CD4-positive, alpha-beta memory T cell (primary cell): Measurements from ENCODE around the gene R3HDM4. TPM values are rescaled to one million over a fixed set of nuclear protein-coding genes. Genes with fewer than 3 reads are reported as not detected.
"Not testable (repeated sequence)": the region's sequence is repeated elsewhere in the genome, so short reads cannot be mapped to it uniquely, and the experiment has no call there.

ENCODE experiments used
- CTCF ChIA-PET: fragments of 350-600 bp; sonication (Branson Sonifier 250); formaldehyde crosslinking; loops from one replicate; lab custom pipeline; 2021; ENCODE audit warnings: inconsistent platforms; ENCODE audit not compliant: partially characterized antibody; lab: Charles Lee
- POLR2A ChIA-PET: fragments of 350-600 bp; sonication (Branson Sonifier 250); formaldehyde crosslinking; loops from one replicate; lab custom pipeline; 2021; ENCODE audit not compliant: partially characterized antibody; lab: Charles Lee
- DNase-seq, 5 donors: peaks; one replicate each; pipeline versions ENCODE4 v3.0.0 to v3.0.0-alpha.2; 2020 to 2022; ENCODE audit warnings: mixed read lengths in 1 of 5
- H3K27ac ChIP-seq: one replicate; pipeline ENCODE4 v1.7.0; 2013; ENCODE audit warnings: low read depth, low read length
- H3K27me3 ChIP-seq: 2 replicates; pipeline ENCODE4 v1.7.0; 2013; ENCODE audit warnings: mild to moderate bottlenecking, low read length, moderate library complexity; ENCODE audit not compliant: insufficient read depth
- H3K36me3 ChIP-seq: 2 replicates; pipeline ENCODE4 v1.7.0; 2013; ENCODE audit warnings: mild to moderate bottlenecking, low read length, moderate library complexity; ENCODE audit not compliant: insufficient read depth
- H3K4me1 ChIP-seq: 2 replicates; pipeline ENCODE4 v1.7.0; 2013; ENCODE audit warnings: mild to moderate bottlenecking, low read length, moderate library complexity; ENCODE audit not compliant: insufficient read depth
- H3K4me3 ChIP-seq, 2 donors: one replicate each; pipeline ENCODE4 v1.7.0; 2013; ENCODE audit warnings: low read length in 2 of 2, mild to moderate bottlenecking in 1 of 2
- H3K9me3 ChIP-seq, 2 donors: one replicate each; pipeline ENCODE4 v1.7.0; 2013; ENCODE audit warnings: low read length in 2 of 2, control low read depth in 1 of 2; ENCODE audit not compliant: control insufficient read depth in 1 of 2
- H3K27ac Mint-ChIP-seq, 7 donors: one replicate each; pipeline ENCODE4 v1.8.0; 2020 to 2021; ENCODE audit warnings: mixed read lengths in 7 of 7, mild to moderate bottlenecking in 6 of 7, inconsistent platforms in 3 of 7, moderate library complexity in 3 of 7
- H3K27me3 Mint-ChIP-seq, 2 donors: one replicate each; pipeline ENCODE4 v1.8.0; 2020 to 2021; ENCODE audit warnings: mixed read lengths in 2 of 2
- H3K36me3 Mint-ChIP-seq, 2 donors: one replicate each; pipeline ENCODE4 v1.8.0; 2020 to 2021; ENCODE audit warnings: mixed read lengths in 2 of 2, inconsistent platforms in 1 of 2, mild to moderate bottlenecking in 1 of 2
- H3K4me1 Mint-ChIP-seq, 4 donors: one replicate each; pipeline ENCODE4 v1.8.0; 2020 to 2021; ENCODE audit warnings: mixed read lengths in 4 of 4, mild to moderate bottlenecking in 1 of 4
- H3K4me3 Mint-ChIP-seq, 8 donors: one replicate each; pipeline ENCODE4 v1.8.0; 2020 to 2021; ENCODE audit warnings: mixed read lengths in 8 of 8, mild to moderate bottlenecking in 7 of 8, moderate library complexity in 6 of 8, inconsistent platforms in 3 of 8
- H3K9me3 Mint-ChIP-seq, 8 donors: one replicate each; pipeline ENCODE4 v1.8.0; 2020 to 2021; ENCODE audit warnings: mixed read lengths in 8 of 8, mild to moderate bottlenecking in 5 of 8, inconsistent platforms in 3 of 8, moderate library complexity in 1 of 8
- intact Hi-C: fragments of 100-400 bp; cut with micrococcal nuclease; formaldehyde crosslinking; loops from one replicate; pipeline ENCODE4 v1.15.1; 2023
- polyA plus RNA-seq, 2 donors: library from polyadenylated mRNA; unstranded; fragments of 300-500 nt; fragmentation: Illumina TruSeq; gene quantifications; one replicate each; pipeline ENCODE4 v1.2.3, GENCODE V29; 2021
- total RNA-seq, 2 experiments: library from RNA; stranded (reverse); gene quantifications; one replicate each; pipeline ENCODE4 v1.2.3, GENCODE V29; 2021

R3HDM4 gene
- 100 to 1,000 TPM; 153 to 160 TPM for total RNA-seq
- 100 to 1,000 TPM; 203 to 230 TPM for polyA plus RNA-seq

DNA sequence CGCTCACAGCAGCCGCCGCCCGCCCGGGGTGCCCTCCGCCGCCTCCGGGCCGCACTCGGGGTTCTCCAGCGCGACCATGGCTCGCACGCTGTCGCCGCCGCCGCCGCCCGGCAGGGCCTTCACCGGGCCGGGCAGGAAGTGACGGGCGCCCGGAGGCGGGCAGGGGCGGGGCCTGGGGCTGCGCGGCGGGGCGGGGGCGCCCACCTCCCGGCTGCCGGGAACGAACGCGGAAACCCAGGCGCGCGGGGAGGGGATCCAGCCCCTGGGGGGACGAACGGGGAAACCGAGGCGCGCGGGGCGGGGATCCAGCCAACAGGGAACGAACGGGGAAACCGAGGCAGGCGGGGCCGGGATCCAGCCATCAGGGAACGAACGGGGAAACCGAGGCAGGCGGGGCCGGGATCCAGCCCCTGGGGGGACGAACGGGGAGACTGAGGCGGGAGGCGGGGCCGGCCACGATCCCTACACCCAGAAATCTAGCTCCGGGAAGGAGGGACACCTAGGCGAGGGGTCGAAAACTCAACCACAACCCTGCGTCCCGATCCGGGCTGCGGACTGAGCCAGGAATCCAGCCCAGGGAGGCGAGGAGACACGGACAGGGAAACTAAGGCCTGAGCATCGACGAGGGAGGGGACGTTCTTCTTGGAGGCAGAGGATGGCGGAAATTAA is at the start of gene R3HDM4:
Gene R3HDM4, minus strand, starts transcription at position 140 of the 669 bp plus-strand sequence. Its CDS starts 62 bp downstream, at position 78.
- ChIA-PET POLR2A (interaction anchor here (0.6 to 4.4 kb wide), 9 partner anchors 14 to 356 kb away, joined by 3 to 28 read pairs (median 5); partner anchors contain the start of genes CFD, CIRBP, MED16 and RNU6-2), CTCF (interaction anchor here (1.1 to 4.4 kb wide), 3 partner anchors 49 to 162 kb away, joined by 3 to 27 read pairs (median 3); no protein-coding TSS in a partner anchor)
- H3K27ac Mint-ChIP-seq = peak within 1 kb of the TSS; percentile 88 to 95 (median 93)
- Histone ChIP-seq H3K4me1 (peaks cover 57% of the 10 kb centered on the region), H3K4me3 (peak within 1 kb of the TSS; percentile 58 to 69), H3K36me3 (no peaks in the 10 kb centered on the region), H3K9me3 (no peaks in the 10 kb centered on the region), H3K27me3 (no peaks in the 10 kb centered on the region), H3K27ac (peak within 1 kb of the TSS; percentile 94)
- peak within 1 kb of the TSS; percentile 82 to 90 (median 86) for H3K4me3 Mint-ChIP-seq
- intact Hi-C loops = no loop called here
- peaks cover 11 to 14% of the 10 kb centered on the region in 2 donors for H3K36me3 Mint-ChIP-seq
- peaks cover 0 to 2% (median 0%) of the 10 kb centered on the region in 8 donors for H3K9me3 Mint-ChIP-seq
- DNase-seq = peak; percentile 82 to 85 (median 85)
- H3K4me1 Mint-ChIP-seq = peaks cover 13 to 42% (median 28%) of the 10 kb centered on the region in 4 donors
- peaks cover 0 to 4% of the 10 kb centered on the region in 2 donors for H3K27me3 Mint-ChIP-seq

DNA sequence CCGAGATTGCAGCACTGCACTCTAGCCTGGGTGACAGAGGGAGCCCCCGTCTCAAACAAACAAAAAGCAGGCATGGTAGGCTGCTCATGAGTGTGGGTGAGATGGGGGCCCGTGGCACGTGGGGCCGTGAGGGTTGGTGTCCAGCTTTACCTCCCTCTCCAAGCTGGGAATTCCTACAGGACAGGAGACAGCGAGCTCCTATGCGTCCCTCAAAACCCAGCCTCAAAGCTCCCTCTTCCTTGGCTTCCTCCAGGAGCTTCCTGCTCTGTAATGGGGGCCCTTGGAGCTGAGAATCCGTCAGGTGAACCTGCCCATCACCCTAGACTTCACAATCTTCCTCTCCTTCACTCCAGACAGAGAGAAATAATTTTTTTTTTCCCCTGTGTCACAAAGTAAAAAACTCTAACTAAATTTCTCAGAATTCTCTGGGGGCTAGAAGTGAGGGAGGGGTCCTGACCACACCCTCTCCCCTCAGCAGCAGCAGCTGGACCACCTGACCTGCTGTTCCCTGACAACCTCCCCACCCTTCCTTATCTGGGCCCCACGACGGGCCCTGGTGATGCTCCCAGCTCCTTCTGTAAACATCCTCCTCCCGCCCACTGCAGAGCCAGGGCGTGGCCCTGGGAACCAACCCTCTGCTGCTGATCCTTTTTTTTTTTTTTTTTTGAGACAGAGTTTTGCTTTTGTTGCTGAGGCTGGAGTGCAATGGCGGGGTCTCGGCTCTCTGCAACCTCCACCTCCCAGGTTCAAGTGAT is 49.0 kb upstream of the R3HDM4 start:
- Histone ChIP-seq H3K27me3 (no peaks in the 10 kb centered on the region), H3K27ac (no peak overlapping the region), H3K4me3 (no peak overlapping the region), H3K4me1 (no peaks in the 10 kb centered on the region), H3K36me3 (no peaks in the 10 kb centered on the region), H3K9me3 (no peaks in the 10 kb centered on the region)
- ChIA-PET CTCF (no interaction called here), POLR2A (interaction anchor here (0.6 kb wide), 1 partner anchor 222 kb away, joined by 3 read pairs; no protein-coding TSS in a partner anchor)
- Mint-ChIP-seq H3K27ac (peak overlapping the region in 3 of 7 donors; percentile 47 to 79 (median 53)), H3K4me1 (peaks cover 0 to 5% (median 2%) of the 10 kb centered on the region in 4 donors), H3K27me3 (no peaks in the 10 kb centered on the region), H3K36me3 (peaks cover 5% of the 10 kb centered on the region in 2 donors), H3K4me3 (no peak overlapping the region), H3K9me3 (peaks cover 0 to 2% (median 0%) of the 10 kb centered on the region in 8 donors)
- peak in 1 of 5 donors; percentile 13 for DNase-seq
- intact Hi-C loops = no loop called here

- H3K27ac ChIP-seq = no peak overlapping the region
- Mint-ChIP-seq H3K4me3 (no peak overlapping the region), H3K27me3 (no peaks in the 10 kb centered on the region), H3K36me3 (peaks cover 3 to 5% of the 10 kb centered on the region in 2 donors), H3K9me3 (peaks cover 0 to 2% (median 0%) of the 10 kb centered on the region in 8 donors), H3K4me1 (peaks cover 0 to 5% (median 2%) of the 10 kb centered on the region in 4 donors), H3K27ac (no peak overlapping the region)
- ChIA-PET CTCF (no interaction called here), POLR2A (no interaction called here)
- DNase-seq = peak in 1 of 5 donors; percentile 27
- H3K4me3 ChIP-seq = no peak overlapping the region
- no peaks in the 10 kb centered on the region for H3K36me3 ChIP-seq
- no peaks in the 10 kb centered on the region for H3K4me1 ChIP-seq
- intact Hi-C loops = no loop called here
- no peaks in the 10 kb centered on the region for H3K9me3 ChIP-seq
- no peaks in the 10 kb centered on the region for H3K27me3 ChIP-seq
Observed at GRCh38 chr19:960601-960938, 47.6 kb upstream of the R3HDM4 start.

- H3K27ac Mint-ChIP-seq = no peak overlapping the region
- H3K4me1 Mint-ChIP-seq = peaks cover 0 to 2% (median under 1%) of the 10 kb centered on the region in 4 donors
- POLR2A ChIA-PET = interaction anchor here (0.6 kb wide), 1 partner anchor 66 kb away, joined by 3 read pairs; no protein-coding TSS in a partner anchor
- Histone ChIP-seq H3K9me3 (no peaks in the 10 kb centered on the region), H3K4me1 (no peaks in the 10 kb centered on the region), H3K27ac (no peak overlapping the region), H3K27me3 (no peaks in the 10 kb centered on the region), H3K4me3 (no peak overlapping the region), H3K36me3 (no peaks in the 10 kb centered on the region)
- H3K4me3 Mint-ChIP-seq = no peak overlapping the region
- intact Hi-C loops = no loop called here
- peaks cover 0 to under 1% (median 0%) of the 10 kb centered on the region in 8 donors for H3K9me3 Mint-ChIP-seq
- peaks cover under 1 to 1% of the 10 kb centered on the region in 2 donors for H3K36me3 Mint-ChIP-seq
- no peaks in the 10 kb centered on the region for H3K27me3 Mint-ChIP-seq
- CTCF ChIA-PET = no interaction called here
- peak in 1 of 5 donors; percentile 5 for DNase-seq
Observed at GRCh38 chr19:960020-960419, 47.0 kb upstream of the R3HDM4 start.

DNA sequence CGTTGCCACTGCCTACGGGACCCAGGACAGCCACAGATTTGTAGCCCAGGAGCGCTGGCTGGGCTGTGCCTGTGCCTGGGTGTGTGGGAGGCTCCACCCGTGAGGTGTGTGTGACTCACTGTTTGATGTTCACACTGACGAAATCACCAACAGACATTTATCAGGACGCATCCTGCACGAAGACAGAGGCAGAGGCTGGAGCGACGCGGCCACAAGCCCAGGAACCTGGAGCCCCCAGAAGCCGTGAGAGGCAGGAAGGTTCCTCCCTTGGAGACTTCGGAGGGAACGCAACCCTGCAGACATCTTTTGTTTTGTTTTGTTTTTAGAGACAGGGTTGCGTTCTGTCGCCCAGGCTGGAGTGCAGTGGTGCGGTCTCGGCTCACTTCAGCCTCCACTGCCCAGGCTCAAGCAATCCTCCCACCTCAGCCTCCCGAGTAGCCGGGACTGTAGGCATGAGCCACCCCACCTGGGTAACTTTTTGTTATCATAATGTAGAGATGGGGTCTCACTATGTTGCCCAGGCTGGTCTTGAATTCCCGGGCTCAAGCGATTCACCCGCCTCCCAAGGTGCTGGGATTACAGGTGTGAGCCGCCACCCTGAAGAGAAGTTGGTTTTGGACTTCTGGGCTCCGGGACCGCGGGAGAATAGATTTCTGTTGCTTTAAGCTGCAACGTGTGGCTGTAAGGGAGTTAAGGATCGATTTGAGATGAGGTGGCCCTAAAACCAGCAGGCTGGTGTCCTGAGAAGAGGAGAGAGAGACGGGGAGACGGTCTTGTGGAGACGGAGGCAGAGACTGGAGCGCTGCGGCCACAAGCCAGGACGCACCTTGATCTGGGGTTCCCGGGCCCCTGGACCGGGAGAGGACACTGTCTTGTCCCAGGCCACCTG is 46.2 kb upstream of the R3HDM4 start:
- no peaks in the 10 kb centered on the region for H3K9me3 ChIP-seq
- H3K27ac ChIP-seq = no peak overlapping the region
- peak in 1 of 5 donors; percentile 9 for DNase-seq
- Mint-ChIP-seq H3K9me3 (no peaks in the 10 kb centered on the region), H3K4me3 (no peak overlapping the region), H3K36me3 (no peaks in the 10 kb centered on the region), H3K4me1 (peaks cover 0 to 2% (median under 1%) of the 10 kb centered on the region in 4 donors), H3K27ac (peak overlapping the region in 1 of 7 donors; percentile 77), H3K27me3 (no peaks in the 10 kb centered on the region)
- no peaks in the 10 kb centered on the region for H3K27me3 ChIP-seq
- H3K36me3 ChIP-seq = no peaks in the 10 kb centered on the region
- H3K4me3 ChIP-seq = no peak overlapping the region
- ChIA-PET CTCF (no interaction called here), POLR2A (interaction anchor here (0.6 kb wide), 2 partner anchors 24 to 66 kb away, joined by 3 read pairs; no protein-coding TSS in a partner anchor)
- intact Hi-C loops = no loop called here
- no peaks in the 10 kb centered on the region for H3K4me1 ChIP-seq

- H3K27me3 Mint-ChIP-seq, H3K27ac ChIP-seq, H3K36me3 Mint-ChIP-seq, intact Hi-C loops, H3K27ac Mint-ChIP-seq, H3K4me1 Mint-ChIP-seq, POLR2A ChIA-PET, H3K36me3 ChIP-seq, H3K27me3 ChIP-seq, H3K4me3 ChIP-seq, H3K4me3 Mint-ChIP-seq, H3K9me3 Mint-ChIP-seq, H3K9me3 ChIP-seq: not testable (repeated sequence)
- H3K4me1 ChIP-seq = peaks cover 12% of the 10 kb centered on the region
- peak in 1 of 5 donors; percentile 1 for DNase-seq
- CTCF ChIA-PET = interaction anchor here (0.7 kb wide), 1 partner anchor 236 kb away, joined by 4 read pairs; no protein-coding TSS in a partner anchor
Observed at GRCh38 chr19:957578-957977, 44.6 kb upstream of the R3HDM4 start.
